Spleen (tissue), 11 donors: ENCODE results near the gene STRA8. TPM values are rescaled to one million over a fixed set of nuclear protein-coding genes. Genes with fewer than 3 reads are reported as not detected.

Experiments
- DNase-seq: peaks from one replicate; pipeline ENCODE4 v3.0.0-alpha.2; 2020
- H3K27ac ChIP-seq, 8 donors: fragments of 200-600 bp; sonication (generic) in 7 of 8; 1 replicate in 4 of 8; 2 replicates in 4 of 8; pipeline versions ENCODE4 v1.5.0 to v1.8.0; 2016 to 2021; ENCODE audit warnings: inconsistent platforms in 4 of 8, mild to moderate bottlenecking in 4 of 8, moderate library complexity in 1 of 8
- H3K27me3 ChIP-seq, 7 donors: fragments of 200-600 bp; sonication (generic) in 6 of 7; replicated peaks in 1 of 7; 1 replicate in 4 of 7; 2 replicates in 3 of 7; pipeline versions ENCODE4 v1.5.0 to v1.8.0; 2016 to 2021; ENCODE audit warnings: inconsistent platforms in 3 of 7, mild to moderate bottlenecking in 1 of 7
- H3K36me3 ChIP-seq, 6 donors: fragments of 200-600 bp; sonication (generic) in 5 of 6; 1 replicate in 4 of 6; 2 replicates in 2 of 6; pipeline versions ENCODE4 v1.5.0 to v1.8.0; 2016 to 2021; ENCODE audit warnings: inconsistent platforms in 2 of 6
- H3K4me1 ChIP-seq, 6 donors: fragments of 200-600 bp; sonication (generic) in 5 of 6; 1 replicate in 3 of 6; 2 replicates in 3 of 6; pipeline versions ENCODE4 v1.5.0 to v1.8.0; 2016 to 2021; ENCODE audit warnings: inconsistent platforms in 3 of 6
- H3K4me3 ChIP-seq, 8 donors: fragments of 200-600 bp; sonication (generic) in 7 of 8; 1 replicate in 4 of 8; 2 replicates in 4 of 8; pipeline versions ENCODE4 v1.5.0 to v1.8.0; 2016 to 2021; ENCODE audit warnings: inconsistent platforms in 4 of 8, mild to moderate bottlenecking in 4 of 8, moderate library complexity in 2 of 8
- H3K9me3 ChIP-seq, 8 donors: fragments of 200-600 bp; sonication (generic) in 7 of 8; 1 replicate in 4 of 8; 2 replicates in 4 of 8; pipeline versions ENCODE4 v1.5.0 to v1.8.0; 2016 to 2021; ENCODE audit warnings: inconsistent platforms in 4 of 8
- POLR2A ChIP-seq, 3 donors: fragments of 450-650 bp; IDR thresholded peaks; one replicate each; pipeline ENCODE4 v1.5.1; 2017; ENCODE audit warnings: antibody characterized with exemption in 3 of 3, mild to moderate bottlenecking in 1 of 3
- POLR2AphosphoS5 ChIP-seq, 3 donors: sonication (generic); formaldehyde crosslinking; IDR thresholded peaks; one replicate each; pipeline ENCODE4 v1.5.1; 2017; ENCODE audit warnings: antibody characterized with exemption in 3 of 3
- WGBS, 5 donors: extraction: QIAGEN DNeasy Blood & Tissue Kit in 3 of 5; methylation state at CpG; one replicate each; pipeline versions ENCODE4 v1.1.5 to v1.1.7; 2013 to 2018; 5-methylcytosine and 5-hydroxymethylcytosine counted together
- intact Hi-C: fragments of 100-400 bp; cut with DNase I; formaldehyde crosslinking; loops from one replicate; pipeline ENCODE4 v1.15.0; 2023; ENCODE audit warnings: low total_unique reads
- polyA plus RNA-seq, 3 donors: library from polyadenylated mRNA; stranded (reverse); fragments of 200-250 nt; gene quantifications; one replicate each; pipeline ENCODE4 v1.2.1, GENCODE V29; 2013
- total RNA-seq, 7 donors: library from RNA; depleted of rRNA in 3 of 7; stranded (reverse); fragments of >200 nt in 3 of 7; fragmentation: NEBNext Ultra II Directional in 4 of 7; extraction: Animal tissue kit (Norgen Biotek cat#: 25700) in 4 of 7; gene quantifications; one replicate each; pipeline versions ENCODE4 v1.1.0 to v1.2.1, GENCODE V29; 2016 to 2021
- TF ChIP-seq, protein P1 (sequence below), 11 experiments: fragments of 200-600 bp in 7 of 11; fragments of 450-650 bp in 4 of 11; sonication (generic) in 4 of 11; IDR thresholded peaks in 8 of 11; conservative IDR thresholded peaks in 3 of 11; 1 replicate in 7 of 11; 2 replicates in 4 of 11; pipeline versions ENCODE4 v1.4.0 to v1.8.0; 2016 to 2021; ENCODE audit warnings: antibody characterized with exemption in 11 of 11, inconsistent platforms in 4 of 11, mild to moderate bottlenecking in 1 of 11
- donor health status: healthy with polysubstance abuse.
- donor health status: DM: no; HTN: no; CAD: no; lungs with moderate emphysema.
- donor health status: DM: no; HTN: no; CAD: no.
- donor health status: Bipolar disorder and iron deficiency.
- donor health status: healthy.
- donor health status: DM: no; HTN: no; CAD: no.
- donor health status: DM: yes; HTN: yes; CAD: no.

STRA8 gene
- total and polyA plus RNA-seq, 10 donors: not detected

DNA sequence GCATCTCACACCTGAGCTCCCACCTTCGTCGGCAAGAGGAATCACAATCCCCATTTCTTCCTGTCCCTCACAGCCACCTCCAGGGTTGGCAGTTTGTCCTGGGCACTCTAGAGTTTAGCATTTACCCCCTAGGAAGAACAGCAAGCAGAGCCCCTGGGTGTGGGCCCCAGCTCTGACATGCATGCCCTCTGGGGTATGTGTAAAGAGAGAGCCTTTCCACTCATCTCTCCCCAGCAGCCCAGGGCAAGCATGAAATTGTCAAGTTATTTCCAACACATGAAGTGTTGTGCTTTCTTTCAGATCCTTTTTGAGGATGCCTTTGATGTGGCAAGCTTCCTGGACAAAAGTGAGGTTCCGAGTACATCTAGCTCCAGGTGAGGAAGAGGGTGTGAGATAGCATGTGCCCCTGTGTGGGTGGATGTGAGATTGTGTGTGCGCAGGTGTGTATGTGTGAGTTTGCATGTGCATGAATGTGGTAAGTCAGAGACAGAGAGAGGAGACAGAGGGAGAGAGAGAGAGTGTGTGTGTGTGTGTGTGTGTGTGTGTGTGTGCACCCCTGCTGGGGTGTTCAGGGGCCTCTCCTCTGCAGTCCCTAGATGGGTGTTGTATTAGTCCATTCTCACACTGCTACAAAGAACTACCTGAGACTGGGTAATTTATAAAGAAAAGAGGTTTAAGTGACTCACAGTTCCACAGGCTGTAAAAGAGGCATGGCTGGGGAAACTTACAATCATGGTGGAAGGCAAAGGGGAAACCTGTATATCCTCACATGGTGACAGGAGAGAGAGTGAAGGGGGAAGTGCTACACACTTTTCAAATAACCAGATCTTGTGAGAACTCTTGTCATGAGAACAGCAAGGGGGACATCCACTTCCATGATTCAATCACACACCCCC lies 18.1 kb downstream of the STRA8 start:
- 83 to 87% (median 86%) methylated on average over 4 of the region's 4 CpGs for WGBS, 5 donors
- intact Hi-C loops: no loop called here

DNA sequence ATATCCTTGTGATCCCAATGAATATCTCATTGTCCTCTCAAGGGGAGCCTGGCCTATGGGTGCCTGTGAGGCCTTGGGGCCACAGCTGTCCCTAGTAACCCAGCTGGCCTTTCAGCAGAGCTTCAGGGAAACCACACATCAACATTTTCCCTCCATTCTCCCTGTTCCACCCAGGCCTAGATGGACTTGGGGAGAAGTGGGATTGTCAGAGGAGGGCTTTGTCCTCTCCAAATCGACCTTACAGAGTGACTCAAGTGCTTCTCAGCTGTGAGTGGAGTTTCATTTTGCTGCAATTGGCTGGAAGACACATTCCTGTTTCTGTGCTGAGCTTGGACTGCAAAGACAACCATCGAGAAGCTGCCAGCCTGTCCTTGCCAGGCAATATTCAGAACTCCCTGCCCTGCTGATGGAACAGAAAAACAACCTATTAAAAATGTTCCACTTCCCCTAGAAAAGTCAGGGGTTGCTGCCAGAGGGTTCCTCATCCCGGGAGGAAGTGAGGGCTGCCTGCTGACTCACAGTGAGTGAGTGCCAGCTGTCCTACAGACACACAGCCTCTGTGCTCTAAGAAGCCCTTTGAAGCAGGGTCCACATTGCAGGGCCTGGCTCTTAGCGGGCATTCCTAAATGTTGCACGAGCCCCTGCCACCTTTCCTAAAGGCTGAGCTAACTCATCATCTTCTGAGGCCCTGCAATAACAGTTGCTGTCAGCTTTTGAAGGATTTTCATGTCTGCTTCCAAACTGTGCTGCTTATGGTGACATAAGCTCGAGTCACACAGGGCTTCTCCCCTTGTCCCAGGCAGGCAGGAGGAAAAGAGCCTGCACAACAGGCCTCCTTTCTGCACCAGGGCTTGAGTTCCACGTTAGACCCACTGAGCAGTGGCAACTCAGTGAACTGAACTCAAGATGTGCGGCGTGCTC lies 20.5 kb downstream of the STRA8 start:
- H3K27me3 ChIP-seq: no peaks in the 10 kb centered on the region
- H3K27ac ChIP-seq: peak overlapping the region in 7 of 8 donors; percentile 16 to 79 (median 67)
- peaks cover 5 to 39% (median 13%) of the 10 kb centered on the region in 6 donors for H3K4me1 ChIP-seq
- no peaks in the 10 kb centered on the region for H3K36me3 ChIP-seq
- H3K4me3 ChIP-seq: no peak overlapping the region
- WGBS, 5 donors: 28 to 37% (median 30%) methylated on average over 8 to 9 of the region's 9 CpGs
- H3K9me3 ChIP-seq: no peaks in the 10 kb centered on the region
- DNase-seq: peak; percentile 82
- intact Hi-C loops: no loop called here
- peak in 1 of 3 donors; percentile 36 for TF ChIP-seq POLR2AphosphoS5 (IDR thresholded peaks at IDR 0.05)
- TF ChIP-seq, protein P1, sequence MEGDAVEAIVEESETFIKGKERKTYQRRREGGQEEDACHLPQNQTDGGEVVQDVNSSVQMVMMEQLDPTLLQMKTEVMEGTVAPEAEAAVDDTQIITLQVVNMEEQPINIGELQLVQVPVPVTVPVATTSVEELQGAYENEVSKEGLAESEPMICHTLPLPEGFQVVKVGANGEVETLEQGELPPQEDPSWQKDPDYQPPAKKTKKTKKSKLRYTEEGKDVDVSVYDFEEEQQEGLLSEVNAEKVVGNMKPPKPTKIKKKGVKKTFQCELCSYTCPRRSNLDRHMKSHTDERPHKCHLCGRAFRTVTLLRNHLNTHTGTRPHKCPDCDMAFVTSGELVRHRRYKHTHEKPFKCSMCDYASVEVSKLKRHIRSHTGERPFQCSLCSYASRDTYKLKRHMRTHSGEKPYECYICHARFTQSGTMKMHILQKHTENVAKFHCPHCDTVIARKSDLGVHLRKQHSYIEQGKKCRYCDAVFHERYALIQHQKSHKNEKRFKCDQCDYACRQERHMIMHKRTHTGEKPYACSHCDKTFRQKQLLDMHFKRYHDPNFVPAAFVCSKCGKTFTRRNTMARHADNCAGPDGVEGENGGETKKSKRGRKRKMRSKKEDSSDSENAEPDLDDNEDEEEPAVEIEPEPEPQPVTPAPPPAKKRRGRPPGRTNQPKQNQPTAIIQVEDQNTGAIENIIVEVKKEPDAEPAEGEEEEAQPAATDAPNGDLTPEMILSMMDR (IDR thresholded peaks at IDR 0.05 in 8 of 11, conservative IDR thresholded peaks at IDR 0.05 in 3 of 11): no peak

More for the DNA sequence above, 18.1 kb downstream of the STRA8 start:
- Histone ChIP-seq H3K4me3 (no peak overlapping the region), H3K27ac (no peak overlapping the region), H3K9me3 (no peaks in the 10 kb centered on the region), H3K36me3 (no peaks in the 10 kb centered on the region), H3K27me3 (no peaks in the 10 kb centered on the region), H3K4me1 (peaks cover 5 to 28% (median 13%) of the 10 kb centered on the region in 6 donors)
- TF ChIP-seq, protein P1 (IDR thresholded peaks at IDR 0.05 in 8 of 11, conservative IDR thresholded peaks at IDR 0.05 in 3 of 11): no peak
- TF ChIP-seq POLR2A (IDR thresholded peaks at IDR 0.05): no peak
- no peak for TF ChIP-seq POLR2AphosphoS5 (IDR thresholded peaks at IDR 0.05)
- DNase-seq: peak; percentile 27

DNA sequence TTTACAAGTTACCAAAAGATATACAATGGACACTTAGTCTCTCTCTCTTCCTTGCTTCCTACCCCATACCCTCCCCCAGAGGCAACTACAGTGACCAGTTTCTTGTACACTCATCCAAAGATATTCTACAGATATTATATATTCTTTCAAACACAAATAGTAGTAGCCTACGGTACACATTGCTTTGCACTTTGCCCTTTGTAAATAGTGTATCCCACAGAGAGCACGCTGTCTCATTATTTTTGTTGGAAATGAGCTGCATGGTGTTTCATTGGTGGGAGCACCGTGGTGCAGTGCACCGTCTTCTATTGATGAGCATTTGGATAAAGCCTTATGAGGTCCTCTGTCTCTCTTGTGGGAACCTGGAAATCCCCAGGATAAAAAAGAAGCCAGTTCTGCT lies 24.2 kb downstream of the STRA8 start:
- WGBS, 5 donors: 65 to 90% (median 73%) methylated on average over 4 of the region's 4 CpGs
- H3K36me3 ChIP-seq: no peaks in the 10 kb centered on the region
- no peak for TF ChIP-seq POLR2A (IDR thresholded peaks at IDR 0.05)
- TF ChIP-seq POLR2AphosphoS5 (IDR thresholded peaks at IDR 0.05): no peak
- TF ChIP-seq, protein P1 (IDR thresholded peaks at IDR 0.05 in 8 of 11, conservative IDR thresholded peaks at IDR 0.05 in 3 of 11): no peak
- DNase-seq: no peak
- peaks cover 5 to 43% (median 15%) of the 10 kb centered on the region in 6 donors for H3K4me1 ChIP-seq
- no peak overlapping the region for H3K27ac ChIP-seq
- no peaks in the 10 kb centered on the region for H3K27me3 ChIP-seq
- H3K4me3 ChIP-seq: no peak overlapping the region
- intact Hi-C loops: no loop called here
- H3K9me3 ChIP-seq: no peaks in the 10 kb centered on the region
